Naive B cell (primary cell): ENCODE measurements around the gene SH2D3C. TPM values are rescaled to one million over a fixed set of nuclear protein-coding genes. Genes with fewer than 3 reads are reported as not detected.

ENCODE experiments used
- ATAC-seq, 2 donors: fragments of 150-1000 bp; cut with Tn5 transposase; 2 replicates each; pipeline ENCODE4 v1.10.0; 2021; ENCODE audit warnings: low read depth in 2 of 2, mild to moderate bottlenecking in 2 of 2, moderate library complexity in 2 of 2
- DNase-seq: peaks from one replicate; pipeline ENCODE4 v3.0.0; 2022
- H3K27ac Mint-ChIP-seq, 6 donors: one replicate each; pipeline ENCODE4 v1.8.0; 2020 to 2022; ENCODE audit warnings: mild to moderate bottlenecking in 6 of 6, mixed read lengths in 6 of 6, moderate library complexity in 5 of 6, inconsistent platforms in 2 of 6
- H3K27me3 Mint-ChIP-seq, 3 donors: one replicate each; pipeline ENCODE4 v1.8.0; 2021 to 2022; ENCODE audit warnings: mixed read lengths in 3 of 3, mild to moderate bottlenecking in 1 of 3
- H3K36me3 Mint-ChIP-seq, 2 donors: one replicate each; pipeline ENCODE4 v1.8.0; 2020 to 2022; ENCODE audit warnings: mixed read lengths in 2 of 2, inconsistent platforms in 1 of 2, mild to moderate bottlenecking in 1 of 2
- H3K4me1 Mint-ChIP-seq, 3 donors: one replicate each; pipeline ENCODE4 v1.8.0; 2020 to 2022; ENCODE audit warnings: mixed read lengths in 3 of 3, inconsistent platforms in 1 of 3, mild to moderate bottlenecking in 1 of 3, moderate library complexity in 1 of 3
- H3K4me3 Mint-ChIP-seq, 8 donors: one replicate each; pipeline ENCODE4 v1.8.0; 2020 to 2022; ENCODE audit warnings: mild to moderate bottlenecking in 8 of 8, mixed read lengths in 8 of 8, moderate library complexity in 8 of 8, inconsistent platforms in 2 of 8
- H3K9me3 Mint-ChIP-seq, 7 donors: one replicate each; pipeline ENCODE4 v1.8.0; 2020 to 2022; ENCODE audit warnings: mixed read lengths in 7 of 7, mild to moderate bottlenecking in 5 of 7, inconsistent platforms in 2 of 7, moderate library complexity in 1 of 7
- polyA plus RNA-seq, 6 donors: library from polyadenylated mRNA; unstranded; fragments of 300-500 nt; fragmentation: Illumina TruSeq; gene quantifications; one replicate each; pipeline ENCODE4 v1.2.3, GENCODE V29; 2021; ENCODE audit warnings: low read depth in 6 of 6

SH2D3C gene
- polyA plus RNA-seq, 6 donors from 2014 or later: 29.8 to 87.0 (median 34.7) TPM

GRCh38 chr9:127720031-127720864 lies 58.2 kb downstream of the SH2D3C start:
- Mint-ChIP-seq H3K4me1 (peaks cover 16 to 19% (median 17%) of the 10 kb centered on the region in 3 donors), H3K36me3 (no peaks in the 10 kb centered on the region), H3K27me3 (peaks cover 0 to 9% (median 0%) of the 10 kb centered on the region in 3 donors), H3K4me3 (peak overlapping the region in 1 of 8 donors; percentile 36), H3K9me3 (no peaks in the 10 kb centered on the region), H3K27ac (peak overlapping the region in 1 of 6 donors; percentile 88)
- DNase-seq (no peak), ATAC-seq (no peak)

DNA sequence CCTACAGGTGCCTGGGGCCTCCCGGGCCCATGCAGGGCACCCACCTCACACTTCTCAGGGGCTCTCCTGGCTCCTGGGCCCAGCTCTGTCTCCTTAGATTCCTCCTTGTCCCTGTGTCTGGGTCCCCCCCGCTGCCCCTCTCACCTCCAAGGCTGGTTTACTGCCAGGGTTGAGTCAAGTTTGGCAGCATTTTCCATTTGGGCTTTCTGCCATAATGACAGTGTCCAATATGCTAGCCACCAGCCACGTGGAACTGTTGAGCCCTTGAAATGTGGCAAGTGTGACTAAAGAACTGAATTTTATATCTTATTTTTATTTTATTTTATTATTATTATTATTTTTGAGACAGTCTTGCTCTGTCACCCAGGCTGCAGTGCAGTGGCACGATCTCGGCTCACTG lies 60.7 kb downstream of the SH2D3C start:
- Mint-ChIP-seq H3K9me3 (no peaks in the 10 kb centered on the region), H3K36me3 (no peaks in the 10 kb centered on the region), H3K4me1 (peaks cover 20 to 27% (median 21%) of the 10 kb centered on the region in 3 donors), H3K4me3 (peak overlapping the region in 3 of 8 donors; percentile 47 to 62 (median 49)), H3K27me3 (no peaks in the 10 kb centered on the region), H3K27ac (peak overlapping the region in 2 of 6 donors; percentile 51 to 84)
- DNase-seq: no peak
- ATAC-seq: no peak

DNA sequence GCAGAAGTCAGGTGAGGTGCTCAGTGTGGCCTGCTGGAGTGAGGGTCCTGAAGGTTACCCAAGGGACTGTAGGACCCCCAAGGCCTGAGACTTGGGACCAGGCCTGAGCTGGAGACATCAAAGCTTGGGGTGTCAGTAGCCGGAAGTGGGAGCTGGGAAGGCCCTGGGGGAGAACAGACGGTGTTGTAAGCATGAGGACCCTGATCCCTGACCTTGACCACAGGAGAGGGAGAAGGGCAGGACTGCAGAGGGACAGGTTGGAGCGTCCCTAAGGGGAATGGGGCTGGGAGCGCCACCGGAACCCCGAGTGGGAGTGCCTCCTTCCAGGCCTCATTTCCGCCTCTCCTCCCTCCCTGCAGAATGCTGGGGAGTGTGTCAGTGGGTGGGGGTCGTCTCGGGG lies 62.1 kb downstream of the SH2D3C start:
- no peaks in the 10 kb centered on the region for H3K9me3 Mint-ChIP-seq
- no peaks in the 10 kb centered on the region for H3K36me3 Mint-ChIP-seq
- no peak for ATAC-seq
- H3K4me1 Mint-ChIP-seq: peaks cover 20 to 28% (median 23%) of the 10 kb centered on the region in 3 donors
- no peaks in the 10 kb centered on the region for H3K27me3 Mint-ChIP-seq
- H3K4me3 Mint-ChIP-seq: peak overlapping the region; percentile 66 to 100 (median 96)
- no peak for DNase-seq
- peak overlapping the region in 4 of 6 donors; percentile 89 to 97 (median 95) for H3K27ac Mint-ChIP-seq

GRCh38 chr9:127715470-127716337 lies 62.8 kb downstream of the SH2D3C start, which contains the start of the genes PTRH1 and TTC16:
Gene PTRH1, minus strand, starts transcription at chr9:127715663. Its CDS starts 24 bp downstream, at chr9:127715639.
Gene TTC16, plus strand, starts transcription at chr9:127716079. Its CDS starts 67 bp downstream, at chr9:127716146.
- ATAC-seq (peak; percentile 95 to 96), DNase-seq (peak; percentile 97)
- Mint-ChIP-seq H3K27me3 (no peaks in the 10 kb centered on the region), H3K27ac (peak within 1 kb of the TSS; percentile 89 to 99 (median 96)), H3K9me3 (no peaks in the 10 kb centered on the region), H3K4me3 (peak within 1 kb of the TSS; percentile 88 to 100 (median 98)), H3K36me3 (no peaks in the 10 kb centered on the region), H3K4me1 (peaks cover 23 to 35% (median 28%) of the 10 kb centered on the region in 3 donors)

DNA sequence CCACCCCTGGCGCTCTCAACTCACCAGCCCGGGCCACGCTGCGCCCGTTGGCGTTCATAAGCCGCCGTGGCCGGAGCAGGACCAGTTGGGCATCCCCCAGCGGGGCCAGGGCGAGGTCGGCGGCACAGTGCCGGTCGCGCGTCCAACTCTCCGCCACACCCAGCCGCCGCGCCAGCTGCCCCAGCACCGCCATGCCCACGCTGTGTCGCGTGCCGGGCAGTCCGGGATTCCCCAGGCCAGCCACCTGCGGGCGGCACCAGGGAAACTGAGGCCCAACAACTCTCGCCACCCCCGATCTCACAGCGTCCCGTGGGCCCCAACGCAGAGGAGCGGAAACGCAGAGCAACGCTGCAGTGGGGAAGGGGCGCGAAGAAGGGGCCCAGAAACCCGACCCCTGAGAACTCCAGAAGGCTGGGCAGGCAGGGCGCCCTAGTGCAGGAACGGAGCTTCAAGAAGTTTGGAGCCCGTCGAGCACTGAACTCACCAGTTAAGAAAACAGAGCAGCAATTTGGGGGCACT lies 63.5 kb downstream of the SH2D3C start:
- Mint-ChIP-seq H3K36me3 (no peaks in the 10 kb centered on the region), H3K27me3 (no peaks in the 10 kb centered on the region), H3K4me3 (peak overlapping the region; percentile 88 to 100 (median 98)), H3K27ac (peak overlapping the region; percentile 89 to 99 (median 96)), H3K4me1 (peaks cover 21 to 37% (median 24%) of the 10 kb centered on the region in 3 donors), H3K9me3 (no peaks in the 10 kb centered on the region)
- ATAC-seq: peak; percentile 13 to 15
- DNase-seq: no peak

GRCh38 chr9:127714020-127714750 lies 64.3 kb downstream of the SH2D3C start:
- Mint-ChIP-seq H3K36me3 (no peaks in the 10 kb centered on the region), H3K27ac (peak overlapping the region in 3 of 6 donors; percentile 59 to 76 (median 60)), H3K9me3 (no peaks in the 10 kb centered on the region), H3K27me3 (no peaks in the 10 kb centered on the region), H3K4me1 (peaks cover 16 to 34% (median 21%) of the 10 kb centered on the region in 3 donors), H3K4me3 (peak overlapping the region; percentile 66 to 91 (median 84))
- ATAC-seq (no peak), DNase-seq (no peak)

DNA sequence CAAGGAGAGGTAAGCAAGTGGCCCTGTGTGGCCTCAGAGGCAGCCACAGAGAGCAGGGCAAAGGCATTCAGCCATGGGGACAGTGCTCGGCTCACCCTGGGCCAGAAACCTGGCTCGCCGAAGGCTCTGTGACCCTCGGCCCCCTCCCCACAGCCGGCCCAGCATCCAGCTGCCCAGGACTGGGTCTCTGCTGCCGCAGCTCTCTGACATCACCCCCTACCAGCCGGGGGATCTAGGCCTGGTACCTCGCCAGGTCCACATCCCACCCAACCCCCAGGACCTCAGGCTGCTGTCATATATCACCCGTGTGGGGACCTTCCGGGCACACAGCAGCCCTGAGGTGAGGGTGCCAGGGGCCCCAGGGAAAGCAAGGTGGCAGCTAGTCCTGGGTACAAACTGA lies 65.6 kb downstream of the SH2D3C start:
- ATAC-seq (no peak), DNase-seq (no peak)
- Mint-ChIP-seq H3K36me3 (no peaks in the 10 kb centered on the region), H3K4me1 (peaks cover 17 to 34% (median 21%) of the 10 kb centered on the region in 3 donors), H3K27me3 (no peaks in the 10 kb centered on the region), H3K27ac (no peak overlapping the region), H3K9me3 (peaks cover 0 to 2% (median 0%) of the 10 kb centered on the region in 7 donors), H3K4me3 (peak overlapping the region in 1 of 8 donors; percentile 43)

DNA sequence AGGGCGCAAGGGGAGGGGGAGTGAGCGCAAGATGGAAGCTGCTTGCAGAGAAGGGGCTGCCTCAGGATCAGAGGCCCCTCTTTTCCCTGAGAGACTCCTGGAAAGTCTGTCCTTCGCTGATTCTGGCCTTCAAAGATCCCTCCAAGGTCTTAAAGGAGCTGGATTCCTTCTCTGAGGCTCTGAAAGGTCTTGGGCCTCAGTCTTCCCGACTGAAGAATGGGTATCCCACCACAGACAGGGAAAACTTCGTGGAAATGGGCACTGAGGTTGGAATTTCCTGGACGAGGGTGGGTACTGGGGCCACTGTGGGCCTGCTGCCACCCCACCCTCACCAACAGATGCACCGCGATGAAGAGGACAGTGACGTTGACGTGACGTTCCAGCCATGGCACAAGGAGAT lies 66.1 kb downstream of the SH2D3C start:
- ATAC-seq: no peak
- peaks cover 0 to 2% (median 0%) of the 10 kb centered on the region in 7 donors for H3K9me3 Mint-ChIP-seq
- no peak for DNase-seq
- peaks cover 21 to 38% (median 22%) of the 10 kb centered on the region in 3 donors for H3K4me1 Mint-ChIP-seq
- no peaks in the 10 kb centered on the region for H3K27me3 Mint-ChIP-seq
- H3K4me3 Mint-ChIP-seq: peak overlapping the region in 4 of 8 donors; percentile 9 to 54 (median 30)
- H3K36me3 Mint-ChIP-seq: no peaks in the 10 kb centered on the region
- no peak overlapping the region for H3K27ac Mint-ChIP-seq

DNA sequence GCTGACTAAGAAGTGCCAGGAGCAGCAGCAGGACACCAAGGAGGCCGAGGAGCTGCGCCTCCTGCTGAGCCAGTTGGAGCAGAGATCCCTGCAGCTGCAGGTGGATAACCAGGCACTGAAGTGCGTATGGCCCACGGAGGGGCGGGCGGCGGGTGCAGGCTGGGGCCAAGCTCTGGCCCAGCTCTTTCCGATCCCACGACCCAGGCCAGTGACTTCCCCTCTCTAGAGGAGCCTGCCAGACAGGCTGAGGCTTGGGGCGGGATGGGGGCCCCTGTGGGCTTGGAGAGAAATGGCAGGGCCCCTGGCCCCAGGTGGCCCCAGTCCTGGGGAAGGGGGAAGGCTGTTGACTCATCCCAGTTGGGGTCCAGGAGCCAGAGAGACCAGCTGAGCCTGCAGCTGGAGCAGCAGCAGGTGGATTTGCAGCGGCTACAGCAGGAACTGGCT lies 66.6 kb downstream of the SH2D3C start:
- Mint-ChIP-seq H3K4me3 (peak overlapping the region in 4 of 8 donors; percentile 6 to 54 (median 32)), H3K27ac (peak overlapping the region in 1 of 6 donors; percentile 47), H3K9me3 (peaks cover 0 to 2% (median 0%) of the 10 kb centered on the region in 7 donors), H3K4me1 (peaks cover 21 to 38% (median 23%) of the 10 kb centered on the region in 3 donors), H3K36me3 (no peaks in the 10 kb centered on the region), H3K27me3 (no peaks in the 10 kb centered on the region)
- ATAC-seq: no peak
- DNase-seq: no peak

GRCh38 chr9:127711226-127711701 lies 67.2 kb downstream of the SH2D3C start:
- Mint-ChIP-seq H3K36me3 (no peaks in the 10 kb centered on the region), H3K27me3 (no peaks in the 10 kb centered on the region), H3K4me1 (peaks cover 21 to 36% (median 23%) of the 10 kb centered on the region in 3 donors), H3K4me3 (peak overlapping the region in 2 of 8 donors; percentile 47 to 58), H3K9me3 (peaks cover 0 to 2% (median 0%) of the 10 kb centered on the region in 7 donors), H3K27ac (peak overlapping the region in 1 of 6 donors; percentile 51)
- ATAC-seq (no peak), DNase-seq (no peak)

DNA sequence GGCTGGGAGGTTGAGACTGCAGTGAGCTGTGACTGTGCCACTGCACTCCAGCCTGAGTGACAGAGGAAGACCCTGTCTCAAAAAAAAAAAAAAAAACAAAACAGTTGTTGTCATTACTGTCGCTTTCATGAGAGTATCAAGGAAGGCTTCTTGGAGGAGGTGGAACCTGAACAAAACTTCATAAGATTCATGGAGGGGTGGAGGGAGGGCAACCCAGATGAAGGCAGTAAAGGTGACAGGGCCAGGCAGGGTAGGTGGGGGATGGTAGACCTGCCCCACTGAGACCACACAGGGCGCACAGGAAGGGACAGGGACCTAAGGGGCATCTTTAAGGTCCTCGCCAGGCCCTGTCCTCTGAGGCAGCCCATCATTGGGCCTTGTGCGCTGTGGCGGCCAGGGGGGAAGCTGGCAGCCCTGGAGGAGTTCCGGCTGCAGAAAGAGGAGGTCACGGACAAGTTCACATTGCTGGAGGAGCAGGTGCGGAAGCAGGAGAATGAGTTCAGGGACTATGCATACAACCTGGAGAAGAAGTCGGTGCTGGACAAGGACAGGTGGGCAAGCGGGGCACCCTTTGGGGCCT lies 68.2 kb downstream of the SH2D3C start:
- Mint-ChIP-seq H3K4me1 (peaks cover 12 to 27% (median 13%) of the 10 kb centered on the region in 3 donors), H3K27ac (peak overlapping the region in 2 of 6 donors; percentile 70 to 90), H3K9me3 (peaks cover 0 to 2% (median 0%) of the 10 kb centered on the region in 7 donors), H3K36me3 (no peaks in the 10 kb centered on the region), H3K27me3 (no peaks in the 10 kb centered on the region), H3K4me3 (peak overlapping the region in 1 of 8 donors; percentile 52)
- ATAC-seq (no peak), DNase-seq (no peak)
